ENCODE measurements around the gene NFATC4.

Gene NFATC4

GRCh38 chr14:24348186-24348585, 19.8 kb upstream of the NFATC4 start:
- no peak overlapping the region for H2BK120ac ChIP-seq (ENCODE audit: insufficient read depth, low read length, poor library complexity)
- H3K4me3 ChIP-seq (ENCODE audit: low read depth, low read length): no peak overlapping the region
- no peak overlapping the region for H3K14ac ChIP-seq (ENCODE audit: low read length)
- no CpG with 5 or more reads among the region's 2 CpGs for WGBS (ENCODE audit: extremely low coverage, insufficient coverage, insufficient read length)
- no peak overlapping the region for H3K18ac ChIP-seq (ENCODE audit: low read length)
- H3K23ac ChIP-seq (ENCODE audit: low read length): no peak overlapping the region
- no peak for DNase-seq
- H3K27ac ChIP-seq (ENCODE audit: low read depth, low read length): no peak overlapping the region
- H3K9me3 ChIP-seq (ENCODE audit: insufficient read depth, low read depth, low read length): peaks cover 2% of the 10 kb centered on the region
- no peaks in the 10 kb centered on the region for H3K79me1 ChIP-seq (ENCODE audit: low read length)
- H3K79me2 ChIP-seq (ENCODE audit: control insufficient read depth, insufficient read depth, low read length, poor library complexity): no peaks in the 10 kb centered on the region
- no peak overlapping the region for H2BK12ac ChIP-seq (ENCODE audit: low read length)
- no peak overlapping the region for H2BK5ac ChIP-seq (ENCODE audit: low read depth, low read length, poor library complexity)
- no peak overlapping the region for H2AK5ac ChIP-seq (ENCODE audit: low read length)
- H4K8ac ChIP-seq (ENCODE audit: low read depth, low read length): no peak overlapping the region
- no peak overlapping the region for H3K4me2 ChIP-seq (ENCODE audit: low read length)
- no peak overlapping the region for H2AFZ ChIP-seq (ENCODE audit: insufficient read depth, low read length, poor library complexity)
- no peak overlapping the region for H3K4ac ChIP-seq (ENCODE audit: low read depth, low read length)
- H4K12ac ChIP-seq (ENCODE audit: low read depth, low read length): no peak overlapping the region
- no peak overlapping the region for H3K9ac ChIP-seq (ENCODE audit: low read length)
- no peaks in the 10 kb centered on the region for H3K4me1 ChIP-seq (ENCODE audit: control insufficient read depth in 1 of 2, insufficient read depth in 2 of 2, low read length in 2 of 2)
- no peak overlapping the region for H4K91ac ChIP-seq (ENCODE audit: low read depth, low read length)
- H3K27me3 ChIP-seq (ENCODE audit: insufficient read depth, low read length): peaks cover 5% of the 10 kb centered on the region
- H3K36me3 ChIP-seq (ENCODE audit: control insufficient read depth in 1 of 2, insufficient read depth in 2 of 2, low read length in 2 of 2): no peaks in the 10 kb centered on the region

GRCh38 chr14:24349742-24350141, 18.2 kb upstream of the NFATC4 start:
- Histone ChIP-seq H2BK5ac (ENCODE audit: low read depth, low read length, poor library complexity) (no peak overlapping the region), H4K8ac (ENCODE audit: low read depth, low read length) (no peak overlapping the region), H3K23ac (ENCODE audit: low read length) (peak overlapping the region; percentile 86), H3K14ac (ENCODE audit: low read length) (no peak overlapping the region), H3K4me3 (ENCODE audit: low read depth, low read length) (no peak overlapping the region), H2BK120ac (ENCODE audit: insufficient read depth, low read length, poor library complexity) (no peak overlapping the region), H3K4me1 (ENCODE audit: control insufficient read depth in 1 of 2, insufficient read depth in 2 of 2, low read length in 2 of 2) (no peaks in the 10 kb centered on the region), H2BK12ac (ENCODE audit: low read length) (no peak overlapping the region), H3K36me3 (ENCODE audit: control insufficient read depth in 1 of 2, insufficient read depth in 2 of 2, low read length in 2 of 2) (no peaks in the 10 kb centered on the region), H3K27me3 (ENCODE audit: insufficient read depth, low read length) (peaks cover 5% of the 10 kb centered on the region), H2AK5ac (ENCODE audit: low read length) (no peak overlapping the region), H3K4me2 (ENCODE audit: low read length) (no peak overlapping the region), H3K79me1 (ENCODE audit: low read length) (no peaks in the 10 kb centered on the region), H3K4ac (ENCODE audit: low read depth, low read length) (no peak overlapping the region), H4K12ac (ENCODE audit: low read depth, low read length) (no peak overlapping the region), H3K18ac (ENCODE audit: low read length) (no peak overlapping the region), H3K9me3 (ENCODE audit: insufficient read depth, low read depth, low read length) (peaks cover 2% of the 10 kb centered on the region), H2AFZ (ENCODE audit: insufficient read depth, low read length, poor library complexity) (no peak overlapping the region), H3K79me2 (ENCODE audit: control insufficient read depth, insufficient read depth, low read length, poor library complexity) (no peaks in the 10 kb centered on the region), H3K27ac (ENCODE audit: low read depth, low read length) (no peak overlapping the region), H4K91ac (ENCODE audit: low read depth, low read length) (no peak overlapping the region), H3K9ac (ENCODE audit: low read length) (no peak overlapping the region)
- DNase-seq: no peak
- WGBS (ENCODE audit: extremely low coverage, insufficient coverage, insufficient read length): no CpG with 5 or more reads among the region's 5 CpGs

GRCh38 chr14:24351517-24351916, 16.5 kb upstream of the NFATC4 start:
- no peak for DNase-seq
- Histone ChIP-seq H3K79me2 (ENCODE audit: control insufficient read depth, insufficient read depth, low read length, poor library complexity) (no peaks in the 10 kb centered on the region), H4K91ac (ENCODE audit: low read depth, low read length) (no peak overlapping the region), H4K8ac (ENCODE audit: low read depth, low read length) (no peak overlapping the region), H3K36me3 (ENCODE audit: control insufficient read depth in 1 of 2, insufficient read depth in 2 of 2, low read length in 2 of 2) (no peaks in the 10 kb centered on the region), H3K18ac (ENCODE audit: low read length) (no peak overlapping the region), H3K4me1 (ENCODE audit: control insufficient read depth in 1 of 2, insufficient read depth in 2 of 2, low read length in 2 of 2) (no peaks in the 10 kb centered on the region), H3K4me2 (ENCODE audit: low read length) (no peak overlapping the region), H3K27ac (ENCODE audit: low read depth, low read length) (no peak overlapping the region), H3K23ac (ENCODE audit: low read length) (no peak overlapping the region), H2AFZ (ENCODE audit: insufficient read depth, low read length, poor library complexity) (no peak overlapping the region), H2BK120ac (ENCODE audit: insufficient read depth, low read length, poor library complexity) (no peak overlapping the region), H3K79me1 (ENCODE audit: low read length) (no peaks in the 10 kb centered on the region), H2BK5ac (ENCODE audit: low read depth, low read length, poor library complexity) (no peak overlapping the region), H3K27me3 (ENCODE audit: insufficient read depth, low read length) (peaks cover 5% of the 10 kb centered on the region), H3K9me3 (ENCODE audit: insufficient read depth, low read depth, low read length) (peaks cover 2% of the 10 kb centered on the region), H4K12ac (ENCODE audit: low read depth, low read length) (no peak overlapping the region), H2AK5ac (ENCODE audit: low read length) (no peak overlapping the region), H3K4ac (ENCODE audit: low read depth, low read length) (no peak overlapping the region), H3K14ac (ENCODE audit: low read length) (no peak overlapping the region), H2BK12ac (ENCODE audit: low read length) (no peak overlapping the region), H3K9ac (ENCODE audit: low read length) (no peak overlapping the region), H3K4me3 (ENCODE audit: low read depth, low read length) (no peak overlapping the region)
- no CpG with 5 or more reads among the region's 4 CpGs for WGBS (ENCODE audit: extremely low coverage, insufficient coverage, insufficient read length)

GRCh38 chr14:24353559-24354481, 14.2 kb upstream of the NFATC4 start:
- no peak overlapping the region for H4K91ac ChIP-seq (ENCODE audit: low read depth, low read length)
- no peak overlapping the region for H3K23ac ChIP-seq (ENCODE audit: low read length)
- no peaks in the 10 kb centered on the region for H3K9me3 ChIP-seq (ENCODE audit: insufficient read depth, low read depth, low read length)
- no peak overlapping the region for H4K8ac ChIP-seq (ENCODE audit: low read depth, low read length)
- no peak overlapping the region for H3K27ac ChIP-seq (ENCODE audit: low read depth, low read length)
- no peak overlapping the region for H4K12ac ChIP-seq (ENCODE audit: low read depth, low read length)
- WGBS (ENCODE audit: extremely low coverage, insufficient coverage, insufficient read length): no CpG with 5 or more reads among the region's 5 CpGs
- no peak overlapping the region for H3K4me3 ChIP-seq (ENCODE audit: low read depth, low read length)
- H3K79me1 ChIP-seq (ENCODE audit: low read length): no peaks in the 10 kb centered on the region
- peaks cover 5% of the 10 kb centered on the region for H3K27me3 ChIP-seq (ENCODE audit: insufficient read depth, low read length)
- H3K4me1 ChIP-seq (ENCODE audit: control insufficient read depth in 1 of 2, insufficient read depth in 2 of 2, low read length in 2 of 2): no peaks in the 10 kb centered on the region
- H3K14ac ChIP-seq (ENCODE audit: low read length): no peak overlapping the region
- H2AK5ac ChIP-seq (ENCODE audit: low read length): no peak overlapping the region
- H3K36me3 ChIP-seq (ENCODE audit: control insufficient read depth in 1 of 2, insufficient read depth in 2 of 2, low read length in 2 of 2): no peaks in the 10 kb centered on the region
- H2BK5ac ChIP-seq (ENCODE audit: low read depth, low read length, poor library complexity): no peak overlapping the region
- no peak overlapping the region for H3K4me2 ChIP-seq (ENCODE audit: low read length)
- H2BK120ac ChIP-seq (ENCODE audit: insufficient read depth, low read length, poor library complexity): no peak overlapping the region
- peak in 1 of 2 donors; percentile 46 for DNase-seq
- no peak overlapping the region for H3K4ac ChIP-seq (ENCODE audit: low read depth, low read length)
- no peaks in the 10 kb centered on the region for H3K79me2 ChIP-seq (ENCODE audit: control insufficient read depth, insufficient read depth, low read length, poor library complexity)
- H3K18ac ChIP-seq (ENCODE audit: low read length): no peak overlapping the region
- no peak overlapping the region for H2AFZ ChIP-seq (ENCODE audit: insufficient read depth, low read length, poor library complexity)
- H3K9ac ChIP-seq (ENCODE audit: low read length): no peak overlapping the region
- H2BK12ac ChIP-seq (ENCODE audit: low read length): no peak overlapping the region
